HCT116 (cell line): Measurements from ENCODE around the gene FAM78B.

Experiments
- CEBPB ChIP-seq: IDR thresholded peaks from 2 replicates; pipeline ENCODE4 v1.6.1; 2012; ENCODE audit warnings: low read depth
- CTCF ChIP-seq, 3 experiments: fragments of 200-600 bp in 1 of 3; sonication (generic) in 1 of 3; IDR thresholded peaks in 2 of 3; conservative IDR thresholded peaks in 1 of 3; 2 replicates each; pipeline ENCODE4 v1.5.1; 2012 to 2017; ENCODE audit warnings: low read depth in 2 of 3, low read length in 2 of 3, antibody characterized with exemption in 1 of 3, borderline replicate concordance in 1 of 3, control low read depth in 1 of 3, mild to moderate bottlenecking in 1 of 3, mixed read lengths in 1 of 3, mixed run types in 1 of 3, moderate library complexity in 1 of 3; ENCODE audit not compliant: insufficient read depth in 1 of 3
- EZH2 ChIP-seq: fragments of 200-600 bp; sonication (generic); IDR thresholded peaks from 2 replicates; pipeline ENCODE4 v1.6.1; 2017; ENCODE audit warnings: antibody characterized with exemption, mixed run types

- TF ChIP-seq CTCF (IDR thresholded peaks at IDR 0.05 in 2 of 3, conservative IDR thresholded peaks at IDR 0.05 in 1 of 3; ENCODE audit: borderline replicate concordance in 1 of 3, insufficient read depth in 1 of 3, low read depth in 2 of 3, low read length in 2 of 3) = no peak
- TF ChIP-seq CEBPB = no peak
- no peak for TF ChIP-seq EZH2
Measured at GRCh38 chr1:166155108-166155507, 11.7 kb downstream of the FAM78B start.
